Ascending aorta (tissue), 2 donors: ENCODE results near the gene CLEC20A. TPM values are rescaled to one million over a fixed set of nuclear protein-coding genes. Genes with fewer than 3 reads are reported as not detected.

ENCODE experiments used
- DNase-seq, 2 donors: peaks; one replicate each; pipeline ENCODE4 v3.0.0-alpha.2; 2019; ENCODE audit warnings: low spot score in 2 of 2
- H3K27ac ChIP-seq, 2 donors: fragments of 200-600 bp; sonication (generic); one replicate each; pipeline ENCODE4 v1.5.1; 2016 to 2017; ENCODE audit warnings: mild to moderate bottlenecking in 1 of 2
- H3K27me3 ChIP-seq: fragments of 200-600 bp; sonication (generic); one replicate; pipeline ENCODE4 v1.5.1; 2017
- H3K36me3 ChIP-seq, 2 donors: fragments of 200-600 bp; sonication (generic); one replicate each; pipeline ENCODE4 v1.5.1; 2016
- H3K4me1 ChIP-seq, 2 donors: fragments of 200-600 bp; sonication (generic); one replicate each; pipeline ENCODE4 v1.5.1; 2016 to 2017; ENCODE audit warnings: mild to moderate bottlenecking in 1 of 2
- H3K4me3 ChIP-seq, 2 donors: fragments of 200-600 bp; sonication (generic); one replicate each; pipeline ENCODE4 v1.5.1; 2016 to 2017; ENCODE audit warnings: mild to moderate bottlenecking in 1 of 2
- H3K9me3 ChIP-seq, 2 donors: fragments of 200-600 bp; sonication (generic); one replicate each; pipeline ENCODE4 v1.5.1; 2016
- intact Hi-C: fragments of 100-400 bp; cut with DNase I; formaldehyde crosslinking; loops from one replicate; pipeline ENCODE4 v1.15.1; 2023
- total RNA-seq: library from RNA; depleted of rRNA; stranded (reverse); fragments of >200 nt; gene quantifications from one replicate; pipeline ENCODE4 v1.1.0, GENCODE V29; 2016
- TF ChIP-seq, protein P1 (sequence below), 3 experiments: fragments of 200-600 bp in 2 of 3; fragments of 450-650 bp in 1 of 3; sonication (generic) in 2 of 3; IDR thresholded peaks; one replicate each; pipeline ENCODE4 v1.5.1; 2016 to 2019; ENCODE audit warnings: antibody characterized with exemption in 3 of 3, mild to moderate bottlenecking in 1 of 3, moderate library complexity in 1 of 3

CLEC20A gene
- total RNA-seq, 1 donor from 2014 or later = not detected

GRCh38 chr1:178442925-178443324 lies 53.8 kb downstream of the CLEC20A start:
- intact Hi-C loops = loop anchor here (10.0 kb wide), 1 partner anchor 138 kb away; no protein-coding TSS in a partner anchor
- Histone ChIP-seq H3K4me1 (no peaks in the 10 kb centered on the region), H3K36me3 (peaks cover 14 to 17% of the 10 kb centered on the region in 2 donors), H3K9me3 (no peaks in the 10 kb centered on the region), H3K27ac (no peak overlapping the region), H3K27me3 (no peaks in the 10 kb centered on the region), H3K4me3 (no peak overlapping the region)
- DNase-seq = no peak
- TF ChIP-seq, protein P1, sequence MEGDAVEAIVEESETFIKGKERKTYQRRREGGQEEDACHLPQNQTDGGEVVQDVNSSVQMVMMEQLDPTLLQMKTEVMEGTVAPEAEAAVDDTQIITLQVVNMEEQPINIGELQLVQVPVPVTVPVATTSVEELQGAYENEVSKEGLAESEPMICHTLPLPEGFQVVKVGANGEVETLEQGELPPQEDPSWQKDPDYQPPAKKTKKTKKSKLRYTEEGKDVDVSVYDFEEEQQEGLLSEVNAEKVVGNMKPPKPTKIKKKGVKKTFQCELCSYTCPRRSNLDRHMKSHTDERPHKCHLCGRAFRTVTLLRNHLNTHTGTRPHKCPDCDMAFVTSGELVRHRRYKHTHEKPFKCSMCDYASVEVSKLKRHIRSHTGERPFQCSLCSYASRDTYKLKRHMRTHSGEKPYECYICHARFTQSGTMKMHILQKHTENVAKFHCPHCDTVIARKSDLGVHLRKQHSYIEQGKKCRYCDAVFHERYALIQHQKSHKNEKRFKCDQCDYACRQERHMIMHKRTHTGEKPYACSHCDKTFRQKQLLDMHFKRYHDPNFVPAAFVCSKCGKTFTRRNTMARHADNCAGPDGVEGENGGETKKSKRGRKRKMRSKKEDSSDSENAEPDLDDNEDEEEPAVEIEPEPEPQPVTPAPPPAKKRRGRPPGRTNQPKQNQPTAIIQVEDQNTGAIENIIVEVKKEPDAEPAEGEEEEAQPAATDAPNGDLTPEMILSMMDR (IDR thresholded peaks at IDR 0.05) = no peak

- Histone ChIP-seq H3K27me3 (no peaks in the 10 kb centered on the region), H3K27ac (no peak overlapping the region), H3K36me3 (peaks cover 14 to 17% of the 10 kb centered on the region in 2 donors), H3K4me3 (no peak overlapping the region), H3K9me3 (no peaks in the 10 kb centered on the region), H3K4me1 (no peaks in the 10 kb centered on the region)
- TF ChIP-seq, protein P1 (IDR thresholded peaks at IDR 0.05) = no peak
- intact Hi-C loops = no loop called here
- no peak for DNase-seq
These were observed 58.3 kb downstream of the CLEC20A start for GRCh38 chr1:178438432-178438831.

GRCh38 chr1:178436899-178437298 lies 59.9 kb downstream of the CLEC20A start:
- Histone ChIP-seq H3K9me3 (no peaks in the 10 kb centered on the region), H3K4me3 (no peak overlapping the region), H3K27me3 (no peaks in the 10 kb centered on the region), H3K36me3 (peaks cover 4 to 5% of the 10 kb centered on the region in 2 donors), H3K27ac (no peak overlapping the region), H3K4me1 (no peaks in the 10 kb centered on the region)
- DNase-seq = no peak
- intact Hi-C loops = no loop called here
- TF ChIP-seq, protein P1 (IDR thresholded peaks at IDR 0.05) = no peak

DNA sequence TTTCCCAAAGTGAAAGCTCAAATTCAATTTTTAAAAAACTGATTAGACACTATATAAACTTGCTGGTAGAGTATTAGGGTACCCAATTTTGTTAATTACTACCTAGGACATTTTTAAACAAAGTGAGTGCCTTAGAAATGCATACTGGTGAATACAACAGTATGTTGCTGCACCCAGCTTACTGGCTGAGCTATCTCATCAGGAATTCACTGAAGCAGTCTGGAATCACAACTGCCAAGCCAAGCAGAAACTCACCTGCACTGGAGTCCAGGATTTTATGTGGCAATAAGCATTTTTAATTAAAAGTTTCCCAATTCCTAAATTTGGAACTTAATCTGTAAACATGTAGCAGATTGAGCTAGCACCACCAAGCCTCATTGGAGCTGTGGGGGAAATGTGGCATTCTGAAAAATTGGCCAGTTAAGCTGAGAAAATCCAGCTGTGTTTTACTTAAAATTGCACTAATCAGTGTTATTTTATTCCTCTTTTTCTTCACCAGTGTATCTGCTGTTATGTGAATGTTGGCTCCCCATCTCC lies 61.8 kb downstream of the CLEC20A start:
- no peaks in the 10 kb centered on the region for H3K36me3 ChIP-seq
- no peak for DNase-seq
- no peak overlapping the region for H3K4me3 ChIP-seq
- H3K9me3 ChIP-seq = no peaks in the 10 kb centered on the region
- intact Hi-C loops = no loop called here
- H3K27me3 ChIP-seq = no peaks in the 10 kb centered on the region
- TF ChIP-seq, protein P1 (IDR thresholded peaks at IDR 0.05) = no peak
- H3K27ac ChIP-seq = no peak overlapping the region
- no peaks in the 10 kb centered on the region for H3K4me1 ChIP-seq

- Histone ChIP-seq H3K4me1 (no peaks in the 10 kb centered on the region), H3K36me3 (no peaks in the 10 kb centered on the region), H3K27me3 (no peaks in the 10 kb centered on the region), H3K27ac (no peak overlapping the region), H3K4me3 (no peak overlapping the region), H3K9me3 (no peaks in the 10 kb centered on the region)
- intact Hi-C loops = no loop called here
- no peak for DNase-seq
- TF ChIP-seq, protein P1 (IDR thresholded peaks at IDR 0.05) = no peak
These were observed 62.4 kb downstream of the CLEC20A start for GRCh38 chr1:178434360-178434759.

Other genes with a start within 250 kb of the CLEC20A start
- not detected for gene TEX35, start 16.1 kb upstream of the CLEC20A start, total RNA-seq
- gene RALGPS2, start 228.3 kb upstream of the CLEC20A start, total RNA-seq = 2.2 TPM